Measurements from ENCODE around the gene RAE1.

RAE1 gene

GRCh38 chr20:57372581-57373350 is 21.7 kb downstream of the RAE1 start:
- no peak for DNase-seq

GRCh38 chr20:57374343-57374930 is 23.4 kb downstream of the RAE1 start:
- no peak for DNase-seq

- DNase-seq: no peak
Measured at GRCh38 chr20:57374931-57375651, 24.0 kb downstream of the RAE1 start.

GRCh38 chr20:57375652-57376230 is 24.7 kb downstream of the RAE1 start:
- no peak for DNase-seq

GRCh38 chr20:57377350-57377749 is 26.3 kb downstream of the RAE1 start:
- DNase-seq: no peak

- no peak for DNase-seq
Measured at GRCh38 chr20:57378107-57378506, 27.1 kb downstream of the RAE1 start.

- DNase-seq: no peak
Measured at GRCh38 chr20:57378646-57379262, 27.7 kb downstream of the RAE1 start.

GRCh38 chr20:57379263-57379647 is 28.2 kb downstream of the RAE1 start:
- no peak for DNase-seq

- no peak for DNase-seq
Measured at GRCh38 chr20:57380081-57380750, 29.2 kb downstream of the RAE1 start.

- DNase-seq: no peak
Measured at GRCh38 chr20:57381596-57382503, 30.8 kb downstream of the RAE1 start.

- no peak for DNase-seq
Measured at GRCh38 chr20:57382516-57382915, 31.5 kb downstream of the RAE1 start.

- no peak for DNase-seq
Measured at GRCh38 chr20:57383447-57384347, 32.6 kb downstream of the RAE1 start.

GRCh38 chr20:57384486-57384885 is 33.4 kb downstream of the RAE1 start:
- DNase-seq: no peak

- DNase-seq: no peak
Measured at GRCh38 chr20:57384953-57385761, 34.1 kb downstream of the RAE1 start.

GRCh38 chr20:57385940-57386339 is 34.9 kb downstream of the RAE1 start:
- DNase-seq: no peak

- DNase-seq: no peak
Measured at GRCh38 chr20:57386762-57387161, 35.7 kb downstream of the RAE1 start.

- no peak for DNase-seq
Measured at GRCh38 chr20:57387463-57387862, 36.4 kb downstream of the RAE1 start.

GRCh38 chr20:57387945-57388371 is 36.9 kb downstream of the RAE1 start:
- no peak for DNase-seq

GRCh38 chr20:57388953-57389694 is 38.1 kb downstream of the RAE1 start:
- DNase-seq: no peak
